ENCODE measurements around the gene HMHB1.

DNA sequence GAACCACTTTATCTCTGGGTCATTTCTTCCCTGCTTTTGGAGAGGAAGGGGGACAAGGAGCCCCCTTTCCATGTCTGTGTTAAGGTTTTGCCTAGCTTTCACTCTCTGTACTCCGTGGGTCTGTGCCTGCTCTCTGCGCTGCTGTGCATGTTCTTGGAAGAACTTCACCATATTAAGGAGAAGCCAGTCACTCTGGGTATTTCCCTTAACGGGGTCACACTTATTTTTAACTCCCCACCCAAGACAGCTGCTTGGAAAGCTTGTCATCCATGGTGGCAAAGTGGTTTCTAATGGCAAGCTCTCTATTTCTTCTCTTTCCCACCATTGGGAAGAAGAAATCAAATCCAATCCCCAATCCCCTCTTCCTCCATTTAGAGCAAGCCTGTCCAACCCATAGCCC, 44.8 kb upstream of the HMHB1 start:
- TF ChIP-seq POLR2A (IDR thresholded peaks at IDR 0.05; ENCODE audit: low read depth) (no peak), EP300 (IDR thresholded peaks at IDR 0.05) (no peak), POLR2AphosphoS5 (IDR thresholded peaks at IDR 0.05) (no peak)
- TF ChIP-seq, protein P1, sequence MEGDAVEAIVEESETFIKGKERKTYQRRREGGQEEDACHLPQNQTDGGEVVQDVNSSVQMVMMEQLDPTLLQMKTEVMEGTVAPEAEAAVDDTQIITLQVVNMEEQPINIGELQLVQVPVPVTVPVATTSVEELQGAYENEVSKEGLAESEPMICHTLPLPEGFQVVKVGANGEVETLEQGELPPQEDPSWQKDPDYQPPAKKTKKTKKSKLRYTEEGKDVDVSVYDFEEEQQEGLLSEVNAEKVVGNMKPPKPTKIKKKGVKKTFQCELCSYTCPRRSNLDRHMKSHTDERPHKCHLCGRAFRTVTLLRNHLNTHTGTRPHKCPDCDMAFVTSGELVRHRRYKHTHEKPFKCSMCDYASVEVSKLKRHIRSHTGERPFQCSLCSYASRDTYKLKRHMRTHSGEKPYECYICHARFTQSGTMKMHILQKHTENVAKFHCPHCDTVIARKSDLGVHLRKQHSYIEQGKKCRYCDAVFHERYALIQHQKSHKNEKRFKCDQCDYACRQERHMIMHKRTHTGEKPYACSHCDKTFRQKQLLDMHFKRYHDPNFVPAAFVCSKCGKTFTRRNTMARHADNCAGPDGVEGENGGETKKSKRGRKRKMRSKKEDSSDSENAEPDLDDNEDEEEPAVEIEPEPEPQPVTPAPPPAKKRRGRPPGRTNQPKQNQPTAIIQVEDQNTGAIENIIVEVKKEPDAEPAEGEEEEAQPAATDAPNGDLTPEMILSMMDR (IDR thresholded peaks at IDR 0.05): no peak
